HepG2 (cell line): Measurements from ENCODE around the gene SMIM28. TPM values are rescaled to one million over a fixed set of nuclear protein-coding genes. Genes with fewer than 3 reads are reported as not detected.

Experiments used
- ATAC-seq: fragments of 200-7000 bp; cut with Tn5 transposase; 3 replicates; pipeline ENCODE4 v1.9.1; 2020; ENCODE audit warnings: mild to moderate bottlenecking, moderate library complexity
- BruUV-seq: library from RNA; stranded (reverse); fragments of 400-500 nt; replicated peaks from 2 replicates; lab custom pipeline; 2021; lab: Mats Ljungman, UMichigan
- CTCF ChIA-PET: fragments of 300-600 bp; formaldehyde crosslinking; extraction: SDS; loops from one replicate; lab custom pipeline; 2021; ENCODE audit warnings: low total read pairs, inconsistent platforms, low intra/inter-chr PET ratio; lab: Yijun Ruan, JAX
- POLR2A ChIA-PET: fragments of 350-600 bp; sonication (Branson Sonifier 250); formaldehyde crosslinking; loops from one replicate; lab custom pipeline; 2020; ENCODE audit warnings: antibody characterized with exemption, inconsistent platforms; lab: Yijun Ruan, JAX
- DNase-seq: peaks from one replicate; pipeline ENCODE4 v3.0.0-alpha.2; 2015; ENCODE audit warnings: low spot score
- FAIRE-seq: peaks from 3 replicates; lab custom pipeline; 2011; peaks lifted over from hg19 to GRCh38; lab: Jason Lieb, UNC
- H2AFZ ChIP-seq: one replicate; pipeline ENCODE4 v1.6.1; 2011; ENCODE audit warnings: low read length, inconsistent platforms
- H3K27ac ChIP-seq: fragments of 300-600 bp; 3 replicates; pipeline ENCODE4 v1.8.0; 2011; ENCODE audit warnings: mixed run types, mild to moderate bottlenecking, mixed read lengths, low read length, inconsistent platforms; ENCODE audit not compliant: insufficient read depth; ENCODE audit errors: extremely low read length
- H3K27me3 ChIP-seq, 2 experiments: fragments of 200-600 bp in 1 of 2; 2 replicates in 1 of 2; 3 replicates in 1 of 2; pipeline versions ENCODE4 v1.6.0 to v1.8.0; 2011; ENCODE audit warnings: low read length in 2 of 2, mild to moderate bottlenecking in 2 of 2, moderate library complexity in 2 of 2, inconsistent platforms in 1 of 2; ENCODE audit not compliant: insufficient read depth in 2 of 2, control insufficient read depth in 1 of 2
- H3K36me3 ChIP-seq, 2 experiments: fragments of 200-600 bp in 1 of 2; replicated peaks in 1 of 2; 2 replicates in 1 of 2; 3 replicates in 1 of 2; pipeline versions ENCODE4 v1.5.1 to v1.8.0; 2011; ENCODE audit warnings: low read length in 2 of 2, inconsistent platforms in 1 of 2; ENCODE audit not compliant: insufficient read depth in 2 of 2, control insufficient read depth in 1 of 2
- H3K4me1 ChIP-seq: 2 replicates; pipeline ENCODE4 v1.5.1; 2012; ENCODE audit warnings: low read length, inconsistent platforms; ENCODE audit not compliant: insufficient read depth
- H3K4me2 ChIP-seq: 2 replicates; pipeline ENCODE4 v1.6.0; 2011; ENCODE audit warnings: low read depth, low read length, inconsistent platforms
- H3K4me3 ChIP-seq, 3 experiments: fragments of 200-600 bp in 1 of 3; sonication (generic), shearing (Covaris generic) in 1 of 3; replicated peaks in 1 of 3; 2 replicates each; pipeline ENCODE4 v1.5.1; 2011 to 2016; ENCODE audit warnings: low read length in 3 of 3, inconsistent platforms in 2 of 3, low read depth in 2 of 3, mild to moderate bottlenecking in 2 of 3, control low read depth in 1 of 3, mixed read lengths in 1 of 3; ENCODE audit not compliant: insufficient read depth in 1 of 3
- H3K79me2 ChIP-seq: one replicate; pipeline ENCODE4 v1.6.1; 2011; ENCODE audit warnings: low read length, inconsistent platforms; ENCODE audit not compliant: insufficient read depth
- H3K9ac ChIP-seq: 2 replicates; pipeline ENCODE4 v1.6.0; 2011; ENCODE audit warnings: mild to moderate bottlenecking, low read depth, low read length, inconsistent platforms; ENCODE audit not compliant: insufficient read depth
- H3K9me3 ChIP-seq: 2 replicates; pipeline ENCODE4 v1.5.1; 2012; ENCODE audit warnings: mild to moderate bottlenecking, low read length
- H4K20me1 ChIP-seq: 2 replicates; pipeline ENCODE4 v1.6.0; 2011; ENCODE audit warnings: inconsistent platforms, mild to moderate bottlenecking, low read length, moderate library complexity; ENCODE audit not compliant: insufficient read depth
- FOXK1 ChIP-seq: sonication (generic); formaldehyde crosslinking; IDR thresholded peaks from 2 replicates; pipeline ENCODE4 v1.4.0; 2020; ENCODE audit warnings: low read depth, missing genetic modification reagents, borderline replicate concordance
- KDM5B ChIP-seq: sonication (generic); formaldehyde crosslinking; IDR thresholded peaks from 2 replicates; pipeline ENCODE4 v1.4.0; 2020; ENCODE audit warnings: missing genetic modification reagents, mild to moderate bottlenecking, borderline replicate concordance
- KLF12 ChIP-seq: sonication (generic); formaldehyde crosslinking; IDR thresholded peaks from 2 replicates; pipeline ENCODE4 v1.4.0; 2020; ENCODE audit warnings: missing genetic modification reagents, borderline replicate concordance
- KLF9 ChIP-seq: IDR thresholded peaks from 2 replicates; pipeline ENCODE4 v1.6.1; 2016; ENCODE audit warnings: low read depth
- MED13 ChIP-seq: sonication (generic); formaldehyde crosslinking; IDR thresholded peaks from 2 replicates; pipeline ENCODE4 v1.5.0; 2020; ENCODE audit warnings: missing genetic modification reagents
- NFYB ChIP-seq: sonication (generic); formaldehyde crosslinking; IDR thresholded peaks from 2 replicates; pipeline ENCODE4 v1.4.0; 2020; ENCODE audit warnings: missing genetic modification reagents
- PHF21A ChIP-seq: sonication (generic); formaldehyde crosslinking; IDR thresholded peaks from 2 replicates; pipeline ENCODE4 v1.5.0; 2020; ENCODE audit warnings: mild to moderate bottlenecking, missing genetic modification reagents
- POLR2A ChIP-seq, 2 experiments: IDR thresholded peaks; 2 replicates each; pipeline ENCODE4 v1.6.1; 2011; ENCODE audit warnings: low read depth in 2 of 2, low read length in 2 of 2, mild to moderate bottlenecking in 1 of 2, moderate library complexity in 1 of 2; ENCODE audit not compliant: insufficient read depth in 1 of 2
- SAFB2 ChIP-seq: sonication (generic); formaldehyde crosslinking; IDR thresholded peaks from 2 replicates; pipeline ENCODE4 v1.5.1; 2020; ENCODE audit warnings: missing genetic modification reagents, low read depth, mild to moderate bottlenecking, borderline replicate concordance
- SMC3 ChIP-seq: IDR thresholded peaks from 2 replicates; pipeline ENCODE4 v1.6.1; 2011; ENCODE audit warnings: low read length, improper control_type of control experiment
- STAG1 ChIP-seq: sonication (generic); formaldehyde crosslinking; IDR thresholded peaks from 2 replicates; pipeline ENCODE4 v1.4.0; 2020; ENCODE audit warnings: missing genetic modification reagents
- ZNF747 ChIP-seq: sonication (generic); formaldehyde crosslinking; IDR thresholded peaks from 2 replicates; pipeline ENCODE4 v1.8.1; 2023; ENCODE audit warnings: missing genetic modification reagents, mild to moderate bottlenecking, borderline replicate concordance
- ZSCAN5A ChIP-seq: sonication (generic); formaldehyde crosslinking; IDR thresholded peaks from 2 replicates; pipeline ENCODE4 v1.8.0; 2022; ENCODE audit warnings: mild to moderate bottlenecking, missing genetic modification reagents, borderline replicate concordance
- WGBS: methylation state at CpG from one replicate; pipeline ENCODE4 v1.1.6; 2017; ENCODE audit warnings: low lambda C conversion rate; 5-methylcytosine and 5-hydroxymethylcytosine counted together
- in situ Hi-C: cut with HindIII; loops from 2 replicates; pipeline ENCODE4 v1.10.0; 2017; ENCODE audit warnings: low pct_unique_long_range_greater_than_20kb; ENCODE audit not compliant: extremely low pct_ligation_motif_present
- intact Hi-C: fragments of 100-400 bp; cut with micrococcal nuclease; formaldehyde crosslinking; loops from one replicate; pipeline ENCODE4 v1.10.0; 2022; ENCODE audit not compliant: unreplicated experiment
- polyA plus RNA-seq, 8 experiments: library from polyadenylated mRNA; depleted of rRNA in 3 of 8; stranded (reverse) in 7 of 8; unstranded in 1 of 8; fragments of >200 nt; fragmentation: Illumina TruSeq in 4 of 8; extraction: Trizol in 4 of 8; gene quantifications; 2 replicates each; pipeline versions ENCODE4 v1.2.1 to v1.2.3, GENCODE V29; 2011 to 2016; ENCODE audit warnings: low read depth in 4 of 8, missing spikeins in 1 of 8, mixed read lengths in 1 of 8; ENCODE audit not compliant: insufficient read depth in 1 of 8
- total RNA-seq, 5 experiments: library from RNA; depleted of rRNA; stranded (reverse); fragments of >200 nt; fragmentation: Illumina TruSeq; extraction: Trizol; gene quantifications; 2 replicates each; pipeline ENCODE4 v1.2.3, GENCODE V29; 2016; ENCODE audit warnings: low read depth in 1 of 5

The SMIM28 gene
- total and polyA plus RNA-seq, 2 of the 13 experiments (the other 11 are each of a cell fraction or from before 2014, with no cell fraction given) = not detected

GRCh38 chr6:138428944-138429598, 51.4 kb downstream of the SMIM28 start (continued):
- TF ChIP-seq ZSCAN5A (CRISPR knock-in tag) (no peak), ZNF747 (CRISPR knock-in tag) (no peak), MED13 (no peak), NFYB (no peak), SAFB2 (CRISPR knock-in tag) (no peak), KDM5B (CRISPR knock-in tag) (no peak), KLF9 (CRISPR knock-in tag) (no peak), STAG1 (CRISPR knock-in tag) (peak; percentile 81), SMC3 (peak; percentile 67)

- CTCF ChIA-PET = interaction anchor here (1.1 to 3.0 kb wide), 4 partner anchors 75 to 336 kb away, joined by 3 to 31 read pairs (median 12); no protein-coding TSS in a partner anchor
- intact Hi-C loops (loop anchor here (1.0 to 2.0 kb wide), 2 partner anchors 79 to 161 kb away; no protein-coding TSS in a partner anchor), in situ Hi-C loops (loop anchor here (5.0 to 10.0 kb wide), 3 partner anchors 78 to 335 kb away; no protein-coding TSS in a partner anchor)
- 97% methylated on average over 12 of the region's 12 CpGs for WGBS
- H3K27me3 ChIP-seq = no peaks in the 10 kb centered on the region
- H3K79me2 ChIP-seq = no peaks in the 10 kb centered on the region
- DNase-seq (no peak), ATAC-seq (no peak), FAIRE-seq (no peak)
- no peaks in the 10 kb centered on the region for H3K9me3 ChIP-seq
- H3K36me3 ChIP-seq = peaks cover 46 to 92% of the 10 kb centered on the region in 2 experiments
- no peak for TF ChIP-seq PHF21A
- 0 out of 4 replicates have a peak, but pooled peaks of 1 of the 2 experiments have one; percentile 6 for TF ChIP-seq POLR2A (IDR thresholded peaks at IDR 0.05; ENCODE audit: insufficient read depth in 1 of 2, low read depth in 2 of 2, low read length in 2 of 2)
- TF ChIP-seq KLF12 (CRISPR knock-in tag) = no peak
- no peak for TF ChIP-seq FOXK1 (CRISPR knock-in tag)
- no peak overlapping the region for H3K27ac ChIP-seq
- H3K4me1 ChIP-seq = no peaks in the 10 kb centered on the region
- H3K4me2 ChIP-seq = no peak overlapping the region
- no peak overlapping the region for H2AFZ ChIP-seq
- no TSS peak for BruUV-seq
- no peak overlapping the region for H3K9ac ChIP-seq
- no peaks in the 10 kb centered on the region for H4K20me1 ChIP-seq
- H3K4me3 ChIP-seq = no peak overlapping the region
- POLR2A ChIA-PET = no interaction called here
Measured at GRCh38 chr6:138429761-138430160, 52.1 kb downstream of the SMIM28 start.
